ENCODE data around the gene SRGAP3. TPM values are rescaled to one million over a fixed set of nuclear protein-coding genes. Genes with fewer than 3 reads are reported as not detected.

Gene SRGAP3
- polyA plus RNA-seq, 3 donors = 0.27 to 1.3 (median 0.87) TPM

- TF ChIP-seq CTCF (IDR thresholded peaks at IDR 0.05) = no peak
- H3K27me3 Mint-ChIP-seq (ENCODE audit: low read depth in 3 of 3) = peaks cover 0 to 3% (median 0%) of the 10 kb centered on the region in 3 donors
- H3K9ac ChIP-seq (ENCODE audit: insufficient read depth, low read length, poor library complexity, severe bottlenecking) = no peak overlapping the region
- H3K27ac Mint-ChIP-seq = no peak overlapping the region
- H3K36me3 Mint-ChIP-seq = no peaks in the 10 kb centered on the region
- no peak overlapping the region for H3K4me3 ChIP-seq (replicated peaks in 1 of 3; ENCODE audit: low read depth in 2 of 3, low read length in 3 of 3)
- H2AFZ ChIP-seq (ENCODE audit: insufficient read depth, low read depth, low read length, poor library complexity, severe bottlenecking) = no peak overlapping the region
- H3K27ac ChIP-seq (ENCODE audit: low read depth in 1 of 2, low read length in 2 of 2) = no peak overlapping the region
- no peaks in the 10 kb centered on the region for H3K9me3 Mint-ChIP-seq
- H3K36me3 ChIP-seq (replicated peaks in 1 of 2; ENCODE audit: control insufficient read depth in 1 of 2, insufficient read depth in 2 of 2, low read length in 2 of 2) = no peaks in the 10 kb centered on the region
- no peaks in the 10 kb centered on the region for H4K20me1 ChIP-seq (ENCODE audit: insufficient read depth, low read length)
- no peak overlapping the region for H3K4me2 ChIP-seq (replicated peaks; ENCODE audit: extremely low read depth, low read length, poor library complexity, severe bottlenecking)
- H3K9me3 ChIP-seq (replicated peaks in 1 of 2; ENCODE audit: control insufficient read depth in 1 of 2, insufficient read depth in 1 of 2, low read length in 2 of 2) = no peaks in the 10 kb centered on the region
- 100% methylated on average over 1 of the region's 7 CpGs for WGBS (ENCODE audit: insufficient coverage)
- intact Hi-C loops (cut with micrococcal nuclease) = no loop called here
- DNase-seq = no peak
- no peaks in the 10 kb centered on the region for H3K4me1 Mint-ChIP-seq
- H3K27me3 ChIP-seq (ENCODE audit: control insufficient read depth in 2 of 2, insufficient read depth in 2 of 2, low read length in 2 of 2) = no peaks in the 10 kb centered on the region
- H3K4me3 Mint-ChIP-seq = no peak overlapping the region
- H3K79me2 ChIP-seq (ENCODE audit: insufficient read depth, low read length) = no peaks in the 10 kb centered on the region
- H3K4me1 ChIP-seq (ENCODE audit: control insufficient read depth in 1 of 2, insufficient read depth in 2 of 2, low read length in 2 of 2) = no peaks in the 10 kb centered on the region
Measured at GRCh38 chr3:9026320-9027045, 223.0 kb downstream of the SRGAP3 start.

GRCh38 chr3:9024341-9024740 is 225.1 kb downstream of the SRGAP3 start:
- Histone ChIP-seq H3K4me3 (replicated peaks in 1 of 3; ENCODE audit: low read depth in 2 of 3, low read length in 3 of 3) (no peak overlapping the region), H3K36me3 (replicated peaks in 1 of 2; ENCODE audit: control insufficient read depth in 1 of 2, insufficient read depth in 2 of 2, low read length in 2 of 2) (no peaks in the 10 kb centered on the region), H2AFZ (ENCODE audit: insufficient read depth, low read depth, low read length, poor library complexity, severe bottlenecking) (no peak overlapping the region), H3K27me3 (ENCODE audit: control insufficient read depth in 2 of 2, insufficient read depth in 2 of 2, low read length in 2 of 2) (no peaks in the 10 kb centered on the region), H4K20me1 (ENCODE audit: insufficient read depth, low read length) (no peaks in the 10 kb centered on the region), H3K9me3 (replicated peaks in 1 of 2; ENCODE audit: control insufficient read depth in 1 of 2, insufficient read depth in 1 of 2, low read length in 2 of 2) (no peaks in the 10 kb centered on the region), H3K4me1 (ENCODE audit: control insufficient read depth in 1 of 2, insufficient read depth in 2 of 2, low read length in 2 of 2) (no peaks in the 10 kb centered on the region), H3K9ac (ENCODE audit: insufficient read depth, low read length, poor library complexity, severe bottlenecking) (no peak overlapping the region), H3K79me2 (ENCODE audit: insufficient read depth, low read length) (no peaks in the 10 kb centered on the region), H3K27ac (ENCODE audit: low read depth in 1 of 2, low read length in 2 of 2) (no peak overlapping the region), H3K4me2 (replicated peaks; ENCODE audit: extremely low read depth, low read length, poor library complexity, severe bottlenecking) (no peak overlapping the region)
- no peak for TF ChIP-seq CTCF (IDR thresholded peaks at IDR 0.05)
- Mint-ChIP-seq H3K27ac (no peak overlapping the region), H3K4me3 (no peak overlapping the region), H3K36me3 (no peaks in the 10 kb centered on the region), H3K9me3 (no peaks in the 10 kb centered on the region), H3K4me1 (no peaks in the 10 kb centered on the region), H3K27me3 (ENCODE audit: low read depth in 3 of 3) (peaks cover 0 to 1% (median 0%) of the 10 kb centered on the region in 3 donors)
- WGBS (ENCODE audit: insufficient coverage) = no CpG with 5 or more reads among the region's 2 CpGs
- intact Hi-C loops (cut with micrococcal nuclease) = no loop called here
- DNase-seq = no peak

Data from CD14-positive monocyte (primary cell).